ENCODE measurements around the gene RIGI.

Gene RIGI

DNA sequence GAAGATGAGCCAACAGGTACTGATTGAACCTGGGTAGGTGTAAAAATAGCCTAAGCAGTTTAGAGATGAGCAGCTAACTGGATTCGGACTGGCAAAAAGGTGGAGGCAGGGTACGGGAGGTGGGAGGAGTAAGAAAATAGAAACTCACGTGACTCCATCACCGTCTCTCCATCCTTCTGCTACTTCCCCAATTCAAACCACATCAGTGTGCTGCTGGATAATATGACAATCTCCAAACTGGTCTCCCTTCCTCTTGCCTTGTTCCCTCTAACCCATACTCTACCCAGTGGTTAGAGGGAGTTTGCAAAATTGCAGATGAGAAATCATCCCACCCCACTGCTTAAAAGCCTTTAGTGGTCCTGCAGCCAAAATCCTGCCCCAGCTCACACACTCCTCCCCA is 42.7 kb downstream of the RIGI start:
- H3K9ac ChIP-seq (ENCODE audit: low read depth, low read length, poor library complexity, severe bottlenecking), result no peak overlapping the region
- peaks cover 43% of the 10 kb centered on the region; the same call in 1 of the 2 replicates for H3K36me3 ChIP-seq (ENCODE audit: insufficient read depth, low read length)
- H4K20me1 ChIP-seq (ENCODE audit: insufficient read depth, low read length, poor library complexity, severe bottlenecking), result no peaks in the 10 kb centered on the region
- no peaks in the 10 kb centered on the region for H3F3A ChIP-seq (ENCODE audit: low read depth)
- no peak overlapping the region for H3K4me2 ChIP-seq (ENCODE audit: low read depth, low read length, poor library complexity, severe bottlenecking)
- H3K79me2 ChIP-seq (ENCODE audit: insufficient read depth, low read length), result no peaks in the 10 kb centered on the region
- no peaks in the 10 kb centered on the region for H3K9me2 ChIP-seq (replicated peaks; ENCODE audit: low read depth, low read length)
- no peak for TF ChIP-seq EZH2phosphoT487 (IDR thresholded peaks at IDR 0.05; ENCODE audit: borderline replicate concordance)
- TF ChIP-seq, protein P1, sequence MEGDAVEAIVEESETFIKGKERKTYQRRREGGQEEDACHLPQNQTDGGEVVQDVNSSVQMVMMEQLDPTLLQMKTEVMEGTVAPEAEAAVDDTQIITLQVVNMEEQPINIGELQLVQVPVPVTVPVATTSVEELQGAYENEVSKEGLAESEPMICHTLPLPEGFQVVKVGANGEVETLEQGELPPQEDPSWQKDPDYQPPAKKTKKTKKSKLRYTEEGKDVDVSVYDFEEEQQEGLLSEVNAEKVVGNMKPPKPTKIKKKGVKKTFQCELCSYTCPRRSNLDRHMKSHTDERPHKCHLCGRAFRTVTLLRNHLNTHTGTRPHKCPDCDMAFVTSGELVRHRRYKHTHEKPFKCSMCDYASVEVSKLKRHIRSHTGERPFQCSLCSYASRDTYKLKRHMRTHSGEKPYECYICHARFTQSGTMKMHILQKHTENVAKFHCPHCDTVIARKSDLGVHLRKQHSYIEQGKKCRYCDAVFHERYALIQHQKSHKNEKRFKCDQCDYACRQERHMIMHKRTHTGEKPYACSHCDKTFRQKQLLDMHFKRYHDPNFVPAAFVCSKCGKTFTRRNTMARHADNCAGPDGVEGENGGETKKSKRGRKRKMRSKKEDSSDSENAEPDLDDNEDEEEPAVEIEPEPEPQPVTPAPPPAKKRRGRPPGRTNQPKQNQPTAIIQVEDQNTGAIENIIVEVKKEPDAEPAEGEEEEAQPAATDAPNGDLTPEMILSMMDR (conservative IDR thresholded peaks at IDR 0.05; ENCODE audit: low read length), result no peak
- H3K27me3 ChIP-seq (ENCODE audit: insufficient read depth, low read length, poor library complexity, severe bottlenecking), result no peaks in the 10 kb centered on the region
- no peaks in the 10 kb centered on the region for H3K9me3 ChIP-seq (ENCODE audit: insufficient read depth, low read depth, low read length)
- H3K4me3 ChIP-seq (ENCODE audit: low read length, poor library complexity, severe bottlenecking), result no peak overlapping the region
- no peaks in the 10 kb centered on the region for H3K4me1 ChIP-seq (ENCODE audit: insufficient read depth, low read length, poor library complexity, severe bottlenecking)
- H2AFZ ChIP-seq (ENCODE audit: low read length), result no peak overlapping the region

Data from Loucy (cell line).